GM18498 (cell line): ENCODE measurements around the gene HOXD10.
A peak's percentile ranks its signal among the peaks of the same experiment; 100 is the strongest.

ENCODE experiments used
- ATAC-seq: cut with Tn5 transposase; IDR thresholded peaks from one replicate; pipeline ENCODE4 v1.9.1; 2021; ENCODE audit warnings: mild to moderate bottlenecking, moderate library complexity; ENCODE audit not compliant: unreplicated experiment

Gene HOXD10

GRCh38 chr2:176082525-176082823 is 34.1 kb upstream of the HOXD10 start:
- ATAC-seq: no peak

DNA sequence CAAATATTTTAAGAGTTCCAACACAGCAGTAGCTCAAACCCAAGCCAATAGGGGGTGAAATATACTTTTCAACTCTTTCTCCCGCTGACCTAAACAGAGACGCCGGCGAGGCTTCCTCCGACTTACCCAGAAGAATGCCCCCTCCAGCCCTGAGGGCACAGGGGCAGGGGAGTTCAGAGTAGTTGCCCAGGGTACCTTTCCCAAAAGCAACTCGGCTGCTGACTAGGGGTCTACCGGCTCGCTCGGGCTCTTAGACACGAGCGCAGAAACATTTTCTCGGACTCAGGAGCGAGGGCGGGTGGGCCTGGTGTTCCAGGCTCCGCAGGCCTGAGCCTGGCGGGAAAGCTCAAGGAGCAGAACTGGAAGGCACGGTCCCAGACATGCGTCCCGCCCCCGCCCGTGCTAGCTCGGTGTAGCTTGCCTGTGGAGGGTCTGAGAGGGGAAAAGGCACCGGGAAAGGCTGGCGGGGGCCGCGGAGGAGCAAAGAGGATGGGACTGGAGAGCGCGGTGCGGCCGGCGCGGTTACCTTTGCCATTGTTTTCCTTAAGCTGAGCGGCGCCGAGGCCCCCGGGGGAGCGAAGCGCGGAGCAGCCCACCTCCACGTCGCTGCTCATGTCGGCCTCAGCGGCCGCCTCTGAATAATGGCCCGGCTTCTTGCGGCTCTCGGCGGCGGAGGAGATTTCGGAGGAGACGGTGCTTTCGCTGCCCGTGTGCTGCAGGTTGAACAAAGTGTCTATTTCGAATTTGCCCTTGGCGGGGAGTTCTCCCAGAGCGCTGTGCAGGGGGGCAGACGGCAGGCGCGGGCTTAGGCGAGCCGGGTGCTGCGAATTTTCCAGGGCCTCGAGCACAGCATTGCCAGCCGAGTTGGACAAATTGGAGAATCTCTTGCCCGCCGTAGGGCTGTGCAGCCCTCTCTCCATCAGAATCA is 33.5 kb upstream of the HOXD10 start:
- ATAC-seq: no peak

DNA sequence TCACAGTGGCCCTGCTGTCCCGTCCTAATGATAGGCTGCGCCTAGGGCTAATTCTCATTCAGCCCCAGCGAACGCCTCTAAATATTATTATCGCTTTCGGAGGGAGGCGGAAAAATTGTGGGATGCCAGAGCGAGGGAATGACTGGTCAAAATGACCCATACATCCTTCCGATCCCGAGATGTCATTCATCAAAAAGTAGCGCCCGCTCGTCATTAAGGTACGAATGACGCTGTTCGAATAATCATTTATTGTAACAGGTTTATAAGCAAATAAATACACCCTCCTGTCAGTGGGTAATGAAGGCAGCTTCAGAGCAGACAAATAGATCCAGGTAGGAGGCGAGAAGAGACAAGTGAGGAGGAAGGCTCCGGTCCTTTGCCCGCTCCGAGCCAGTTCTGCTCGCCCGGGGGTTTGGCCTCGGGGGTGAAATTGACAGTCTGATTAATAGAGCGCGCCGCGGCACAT is 32.7 kb upstream of the HOXD10 start, which contains the start of gene EVX2:
Gene EVX2 (minus strand): TSS at position 167 of the 466 bp plus-strand sequence. CDS start 186 bp downstream, outside the sequence.
- no peak for ATAC-seq

GRCh38 chr2:176084611-176085119 is 31.9 kb upstream of the HOXD10 start:
- ATAC-seq: no peak

DNA sequence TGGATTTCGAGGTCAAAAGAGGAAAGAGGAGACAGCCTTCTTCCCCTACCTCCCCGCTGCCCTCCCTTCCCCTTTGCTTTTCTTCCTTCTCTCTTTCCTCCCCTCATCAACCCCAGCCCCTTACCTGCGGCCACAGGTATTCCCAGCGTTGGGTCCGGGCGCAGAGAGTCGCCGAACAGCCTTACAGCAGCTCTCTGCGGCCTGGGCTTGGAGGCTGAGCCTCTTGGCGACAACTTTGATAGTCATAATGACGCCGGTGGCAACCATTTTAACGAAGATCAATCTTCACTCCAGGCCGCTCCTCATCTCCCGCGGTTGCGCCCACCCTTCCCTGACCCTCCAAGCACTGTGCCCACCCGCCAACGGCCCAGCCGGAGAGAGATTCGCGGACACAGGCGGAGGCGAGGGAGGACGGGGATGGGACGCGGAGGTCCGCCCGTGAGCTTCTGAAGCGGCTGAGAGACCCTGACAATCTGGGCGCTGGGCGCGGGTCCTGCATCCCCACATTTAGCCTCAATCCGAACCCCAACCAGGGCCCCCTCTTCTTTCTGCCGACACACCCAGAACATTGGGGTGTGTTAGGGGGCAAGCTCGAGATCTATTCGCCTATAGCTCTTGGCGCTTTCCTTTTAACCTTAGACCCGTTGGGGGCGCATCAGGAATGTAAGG is 31.3 kb upstream of the HOXD10 start:
- ATAC-seq: no peak

DNA sequence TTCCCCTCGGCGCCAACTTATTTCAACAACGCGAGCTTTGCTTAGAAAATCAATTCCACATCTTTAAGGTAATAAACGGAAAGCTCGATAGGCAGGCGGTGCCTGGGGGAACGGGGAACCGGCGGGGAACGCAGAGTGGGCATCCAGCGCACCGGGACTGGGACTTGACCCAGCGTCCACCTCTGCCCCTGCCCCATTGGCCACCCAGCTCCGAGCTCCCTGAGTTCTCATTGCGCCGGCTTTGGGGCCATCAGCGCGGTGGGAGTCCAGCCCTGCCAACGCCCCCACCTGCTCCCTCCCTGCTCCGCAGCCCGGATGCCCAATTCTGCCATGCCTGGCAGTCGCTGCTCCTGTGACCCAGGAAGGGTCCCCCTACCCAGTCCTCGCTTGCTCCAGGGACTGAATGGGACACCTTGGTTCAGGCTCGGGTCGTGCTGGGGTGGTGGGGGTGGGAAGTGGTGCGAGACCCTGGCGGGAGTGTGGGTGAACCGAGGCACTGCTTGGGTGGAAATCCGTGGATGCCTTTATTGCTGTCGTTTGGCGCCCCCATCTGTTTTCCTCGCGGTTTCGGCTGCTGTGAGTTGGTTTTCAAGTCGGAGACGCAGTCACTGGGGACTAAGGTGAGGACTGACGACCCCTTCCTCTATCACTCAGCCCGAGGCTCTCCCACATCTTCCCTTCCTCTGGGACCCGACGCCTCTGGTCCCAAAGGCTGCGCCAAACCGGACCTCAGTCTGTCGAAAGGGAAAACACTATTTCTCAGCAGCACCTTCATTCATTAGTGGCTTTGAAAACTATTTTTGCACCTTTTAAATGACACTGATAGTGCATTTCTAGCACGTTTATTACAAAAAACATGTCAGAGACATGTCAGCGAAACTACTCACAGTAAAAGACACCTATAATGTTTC is 30.5 kb upstream of the HOXD10 start:
- no peak for ATAC-seq

GRCh38 chr2:176087330-176088047 is 29.1 kb upstream of the HOXD10 start:
- ATAC-seq: no peak

DNA sequence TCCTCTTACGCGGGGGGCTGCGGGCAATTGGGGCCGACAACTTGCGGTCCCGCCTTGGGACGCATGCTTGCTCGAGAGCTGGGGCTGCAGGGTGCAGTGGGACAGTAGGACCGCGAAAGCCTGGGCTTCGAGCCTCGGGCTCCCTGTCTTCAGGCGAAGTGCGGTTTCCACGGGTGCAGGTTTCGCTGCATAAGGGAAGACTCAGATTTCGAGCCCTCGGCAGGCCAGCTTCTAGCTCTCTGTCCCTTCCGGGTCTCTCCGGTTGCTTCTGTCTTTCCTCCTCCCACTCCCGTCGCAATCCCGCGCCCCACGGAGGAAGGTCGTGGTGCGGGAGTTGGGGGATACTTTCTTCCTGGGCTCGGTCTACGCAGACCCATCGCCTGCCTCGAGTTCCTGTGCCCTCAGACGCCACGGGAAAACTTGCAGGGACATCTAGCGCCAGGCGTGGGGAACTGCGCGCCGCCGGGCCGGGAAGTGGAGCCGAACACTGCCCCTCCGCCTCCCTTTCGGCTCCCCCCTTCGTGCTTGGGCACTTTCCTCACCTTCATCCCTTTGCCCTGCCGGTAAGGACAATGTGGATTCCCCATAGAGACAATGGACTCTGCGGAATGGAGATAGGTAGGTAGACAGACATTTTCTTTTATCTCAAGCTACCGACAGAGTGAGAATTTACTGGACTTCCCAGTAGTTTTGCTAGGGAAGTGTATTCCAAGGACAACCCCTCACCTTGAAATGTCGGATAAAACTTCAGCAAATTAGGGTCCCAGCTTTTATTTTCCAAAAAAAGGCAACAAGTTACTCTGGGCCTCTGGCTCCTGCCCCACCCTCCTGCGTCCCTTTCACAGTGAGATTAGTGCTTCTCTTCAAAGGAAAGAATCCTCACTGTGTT is 28.3 kb upstream of the HOXD10 start:
- ATAC-seq: peak; percentile 66

DNA sequence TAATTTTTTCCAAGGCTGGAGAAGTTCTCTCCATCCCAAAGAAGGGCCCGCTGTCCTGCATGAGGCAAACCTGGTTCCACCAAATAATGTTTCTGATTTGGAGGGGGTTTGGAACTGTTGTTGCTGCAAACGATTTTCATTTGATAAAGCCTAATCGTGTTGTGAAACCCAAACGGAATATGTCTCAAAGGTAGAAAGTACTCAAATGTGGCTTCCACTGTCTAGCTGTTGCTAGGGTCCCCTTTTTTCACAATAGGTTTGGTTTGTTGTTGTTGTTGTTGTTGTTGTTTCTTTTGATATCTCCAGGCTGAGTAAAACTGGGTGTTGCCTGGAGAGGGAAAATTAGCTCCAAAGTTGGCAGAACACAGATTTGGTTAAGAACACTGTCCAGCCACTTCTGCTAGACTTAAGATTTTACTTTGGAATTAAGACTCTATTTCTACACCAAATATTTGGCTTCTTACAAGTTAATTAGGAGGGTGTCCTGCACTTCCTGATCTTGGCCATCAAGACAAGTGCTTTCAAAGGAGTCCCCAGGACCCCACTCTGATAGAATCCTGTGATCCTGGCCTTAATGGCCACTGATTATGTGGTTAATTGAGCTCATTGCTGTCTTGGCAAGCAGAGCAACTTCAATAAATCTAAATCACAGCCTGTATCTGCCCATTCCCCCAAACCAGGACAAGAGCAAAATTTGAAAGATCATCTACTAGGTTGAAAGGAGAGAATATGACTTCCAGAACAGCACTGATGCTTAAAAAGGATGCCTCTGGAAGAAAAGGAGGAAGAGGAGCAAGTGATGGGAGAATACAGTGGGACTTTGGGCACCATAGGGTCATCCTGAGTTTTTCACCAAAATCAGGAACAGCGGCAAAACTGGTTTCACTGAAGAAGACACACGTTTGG is 27.4 kb upstream of the HOXD10 start:
- ATAC-seq: no peak

DNA sequence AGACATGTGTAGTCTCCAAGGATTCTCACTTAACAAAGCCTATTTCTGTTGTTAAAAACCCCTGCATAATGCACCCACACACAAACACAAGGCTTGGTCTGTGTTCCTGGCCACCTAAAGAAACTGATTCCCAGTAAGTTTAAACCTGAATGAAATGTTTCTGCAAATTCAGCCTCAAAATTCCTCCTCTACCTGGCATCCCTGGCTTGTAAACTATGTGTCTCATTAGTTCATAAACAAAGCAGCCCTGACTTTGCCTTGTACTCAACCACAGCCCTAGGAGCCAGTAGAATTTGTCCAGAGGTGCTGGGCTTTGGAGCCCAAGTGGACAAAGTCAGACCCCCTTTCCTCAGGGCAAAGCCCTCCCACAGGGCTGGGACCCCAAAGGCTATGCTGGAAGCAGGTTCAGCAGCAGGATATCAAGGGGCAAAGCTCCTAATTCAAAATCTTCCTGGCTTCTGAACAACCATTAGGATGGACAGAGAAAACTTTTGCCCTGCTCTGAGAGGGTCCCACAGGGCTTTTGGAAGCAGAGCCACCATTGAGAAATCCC is 26.7 kb upstream of the HOXD10 start:
- ATAC-seq: no peak

DNA sequence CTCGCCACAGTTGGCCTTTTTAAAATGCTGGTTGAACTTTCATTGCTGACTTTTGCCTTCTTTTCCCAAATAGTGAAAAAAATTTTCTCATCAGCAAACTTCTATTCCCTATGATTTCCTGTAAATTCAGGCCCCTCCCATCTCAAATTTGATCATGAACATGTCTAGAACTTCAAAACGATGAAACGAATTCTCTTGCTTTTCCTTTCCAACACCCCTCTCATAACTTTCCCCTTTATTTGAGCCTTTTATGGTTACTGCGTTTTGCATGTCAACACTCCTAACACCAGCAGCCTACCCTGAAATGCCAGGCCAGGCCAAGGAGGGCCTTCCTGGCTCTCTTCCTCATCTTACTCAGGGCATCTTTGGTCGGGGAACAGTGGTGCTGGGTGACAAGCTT is 25.7 kb upstream of the HOXD10 start:
- no peak for ATAC-seq

GRCh38 chr2:176091329-176092258 is 25.0 kb upstream of the HOXD10 start:
- no peak for ATAC-seq

DNA sequence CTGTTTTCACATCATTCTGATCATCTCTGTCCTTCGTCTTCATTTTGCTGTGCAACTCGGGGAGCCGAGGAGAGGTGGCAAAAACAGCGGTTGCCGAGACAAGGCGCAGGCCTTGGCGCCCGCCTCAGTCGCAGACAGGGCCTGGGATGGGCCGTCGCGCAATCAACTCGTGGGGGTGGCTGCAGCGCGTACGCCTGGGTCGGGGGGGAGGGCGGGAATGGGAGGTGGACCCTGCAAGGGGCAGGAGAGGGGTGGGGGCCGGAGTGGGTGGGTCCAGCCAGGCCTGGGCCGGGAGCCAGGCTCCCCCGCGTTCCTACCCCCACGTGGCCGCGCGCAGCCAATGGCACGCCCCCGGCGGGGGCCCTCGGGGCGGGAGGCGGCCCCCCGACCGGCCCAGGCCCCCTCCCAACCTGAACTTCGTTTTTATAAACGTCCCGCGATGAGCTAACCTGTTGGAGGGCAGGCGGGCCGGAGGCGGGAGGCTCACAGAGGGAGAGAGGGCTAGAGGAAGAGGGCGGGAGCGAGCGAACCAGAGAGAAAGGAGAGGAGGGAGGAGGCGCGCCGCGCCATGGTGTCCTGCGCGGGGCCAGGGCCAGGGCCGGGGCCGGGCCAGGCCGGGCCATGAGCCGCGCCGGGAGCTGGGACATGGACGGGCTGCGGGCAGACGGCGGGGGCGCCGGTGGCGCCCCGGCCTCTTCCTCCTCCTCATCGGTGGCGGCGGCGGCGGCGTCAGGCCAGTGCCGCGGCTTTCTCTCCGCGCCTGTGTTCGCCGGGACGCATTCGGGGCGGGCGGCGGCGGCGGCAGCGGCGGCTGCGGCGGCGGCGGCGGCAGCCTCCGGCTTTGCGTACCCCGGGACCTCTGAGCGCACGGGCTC is 24.1 kb upstream of the HOXD10 start, which contains the start of gene HOXD13:
Gene HOXD13 (plus strand): TSS at position 452 of the 875 bp plus-strand sequence. CDS start 170 bp downstream, at position 622.
- no peak for ATAC-seq

DNA sequence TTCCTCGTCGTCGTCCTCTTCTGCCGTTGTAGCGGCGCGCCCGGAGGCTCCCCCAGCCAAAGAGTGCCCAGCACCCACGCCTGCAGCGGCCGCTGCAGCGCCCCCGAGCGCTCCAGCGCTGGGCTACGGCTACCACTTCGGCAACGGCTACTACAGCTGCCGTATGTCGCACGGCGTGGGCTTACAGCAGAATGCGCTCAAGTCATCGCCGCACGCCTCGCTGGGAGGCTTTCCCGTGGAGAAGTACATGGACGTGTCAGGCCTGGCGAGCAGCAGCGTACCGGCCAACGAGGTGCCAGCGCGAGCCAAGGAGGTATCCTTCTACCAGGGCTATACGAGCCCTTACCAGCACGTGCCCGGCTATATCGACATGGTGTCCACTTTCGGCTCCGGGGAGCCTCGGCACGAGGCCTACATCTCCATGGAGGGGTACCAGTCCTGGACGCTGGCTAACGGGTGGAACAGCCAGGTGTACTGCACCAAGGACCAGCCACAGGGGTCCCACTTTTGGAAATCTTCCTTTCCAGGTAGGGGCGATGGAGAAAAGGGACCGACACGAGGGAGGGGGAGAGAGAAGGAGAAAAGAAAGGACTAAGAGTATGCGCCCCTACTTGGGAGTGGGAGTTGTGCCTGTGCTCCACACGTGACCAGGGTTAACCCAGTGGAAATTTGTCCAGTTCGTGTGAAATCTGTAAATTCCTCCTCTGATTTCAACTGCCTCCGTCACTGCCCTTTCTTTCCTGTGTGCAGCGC is 23.3 kb upstream of the HOXD10 start:
- no peak for ATAC-seq

DNA sequence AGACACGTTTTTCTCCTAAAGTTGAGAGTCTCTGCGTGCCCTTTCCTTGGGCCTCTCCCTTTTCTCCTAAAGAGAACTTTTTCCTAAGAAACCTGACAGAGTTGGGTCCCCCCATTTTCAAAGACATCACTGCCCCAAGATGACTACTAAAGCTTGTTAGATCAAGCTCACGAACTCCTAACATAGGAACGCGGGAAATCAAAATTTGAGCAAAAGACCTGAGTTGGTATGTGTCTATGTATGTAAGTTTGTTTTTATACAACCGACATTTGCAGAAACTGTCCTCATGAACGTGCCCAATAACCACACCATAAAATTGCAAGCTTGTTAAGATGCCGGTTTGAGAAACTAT is 22.7 kb upstream of the HOXD10 start:
- no peak for ATAC-seq
